ENCODE results near the gene SLC25A10.

DNA sequence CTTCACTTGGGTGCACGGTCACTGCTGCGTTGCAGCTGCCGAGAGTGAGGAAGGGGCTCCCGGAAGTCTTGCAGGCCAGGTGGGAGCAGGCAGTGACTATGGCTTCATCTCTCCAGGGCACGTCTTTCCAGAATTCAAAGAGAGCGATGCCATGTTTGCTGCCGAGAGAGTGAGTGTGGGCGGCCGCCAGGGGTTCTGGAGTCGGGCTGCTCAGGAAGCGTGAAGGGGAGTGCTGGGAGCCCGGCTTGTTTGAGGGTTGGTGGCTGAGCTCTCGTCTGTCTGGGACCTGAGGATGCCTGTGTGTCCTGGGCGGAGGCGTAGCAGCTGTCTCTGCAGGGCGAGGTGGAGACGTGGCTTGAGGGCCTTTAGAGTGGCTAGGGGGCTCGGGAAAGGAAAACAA lies 22.0 kb upstream of the SLC25A10 start:
- TF ChIP-seq EP300 (conservative IDR thresholded peaks at IDR 0.05; ENCODE audit: poor library complexity, severe bottlenecking) (no peak), EZH2 (IDR thresholded peaks at IDR 0.05; ENCODE audit: borderline replicate concordance, insufficient read depth, low read length, poor library complexity, severe bottlenecking) (no peak), TAF1 (IDR thresholded peaks at IDR 0.05; ENCODE audit: low read depth) (no peak), POLR2AphosphoS5 (IDR thresholded peaks at IDR 0.05) (no peak), SMC3 (conservative IDR thresholded peaks at IDR 0.05; ENCODE audit: poor library complexity) (no peak)
- TF ChIP-seq, protein P1, sequence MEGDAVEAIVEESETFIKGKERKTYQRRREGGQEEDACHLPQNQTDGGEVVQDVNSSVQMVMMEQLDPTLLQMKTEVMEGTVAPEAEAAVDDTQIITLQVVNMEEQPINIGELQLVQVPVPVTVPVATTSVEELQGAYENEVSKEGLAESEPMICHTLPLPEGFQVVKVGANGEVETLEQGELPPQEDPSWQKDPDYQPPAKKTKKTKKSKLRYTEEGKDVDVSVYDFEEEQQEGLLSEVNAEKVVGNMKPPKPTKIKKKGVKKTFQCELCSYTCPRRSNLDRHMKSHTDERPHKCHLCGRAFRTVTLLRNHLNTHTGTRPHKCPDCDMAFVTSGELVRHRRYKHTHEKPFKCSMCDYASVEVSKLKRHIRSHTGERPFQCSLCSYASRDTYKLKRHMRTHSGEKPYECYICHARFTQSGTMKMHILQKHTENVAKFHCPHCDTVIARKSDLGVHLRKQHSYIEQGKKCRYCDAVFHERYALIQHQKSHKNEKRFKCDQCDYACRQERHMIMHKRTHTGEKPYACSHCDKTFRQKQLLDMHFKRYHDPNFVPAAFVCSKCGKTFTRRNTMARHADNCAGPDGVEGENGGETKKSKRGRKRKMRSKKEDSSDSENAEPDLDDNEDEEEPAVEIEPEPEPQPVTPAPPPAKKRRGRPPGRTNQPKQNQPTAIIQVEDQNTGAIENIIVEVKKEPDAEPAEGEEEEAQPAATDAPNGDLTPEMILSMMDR (IDR thresholded peaks at IDR 0.05; ENCODE audit: poor library complexity, severe bottlenecking) = no peak

Data from neural cell (in vitro differentiated cells).